GM19239 (cell line): ENCODE data around the gene LDAH.
"Not testable (repeated sequence)": the region's sequence is repeated elsewhere in the genome, so short reads cannot be mapped to it uniquely, and the experiment has no call there.

ENCODE experiments used
- DNase-seq: peaks from one replicate; pipeline ENCODE4 v3.0.0; 2011; ENCODE audit warnings: low spot score; ENCODE audit not compliant: insufficient read length
- FAIRE-seq: peaks from 2 replicates; lab custom pipeline; 2011; peaks lifted over from hg19 to GRCh38; lab: Jason Lieb, UNC

Gene LDAH

DNA sequence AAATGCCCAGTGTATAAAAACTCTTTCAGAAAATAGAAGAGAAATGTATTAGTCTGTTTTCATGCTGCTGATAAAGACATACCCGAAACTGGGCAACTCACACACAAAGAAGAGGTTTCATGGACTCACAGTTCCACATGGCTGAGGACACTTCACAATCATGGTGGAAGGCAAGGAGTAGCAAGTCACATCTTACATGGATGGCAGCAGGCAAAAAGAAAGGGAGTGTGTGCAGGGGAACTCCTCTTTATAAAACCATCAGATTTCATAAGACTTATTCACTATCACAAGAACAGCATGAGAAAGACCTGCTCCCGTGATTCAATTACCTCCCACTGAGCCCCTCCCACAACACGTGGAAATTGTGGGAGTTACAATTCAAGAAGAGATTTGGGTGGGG is 29.0 kb downstream of the LDAH start:
- FAIRE-seq, DNase-seq: not testable (repeated sequence)

DNA sequence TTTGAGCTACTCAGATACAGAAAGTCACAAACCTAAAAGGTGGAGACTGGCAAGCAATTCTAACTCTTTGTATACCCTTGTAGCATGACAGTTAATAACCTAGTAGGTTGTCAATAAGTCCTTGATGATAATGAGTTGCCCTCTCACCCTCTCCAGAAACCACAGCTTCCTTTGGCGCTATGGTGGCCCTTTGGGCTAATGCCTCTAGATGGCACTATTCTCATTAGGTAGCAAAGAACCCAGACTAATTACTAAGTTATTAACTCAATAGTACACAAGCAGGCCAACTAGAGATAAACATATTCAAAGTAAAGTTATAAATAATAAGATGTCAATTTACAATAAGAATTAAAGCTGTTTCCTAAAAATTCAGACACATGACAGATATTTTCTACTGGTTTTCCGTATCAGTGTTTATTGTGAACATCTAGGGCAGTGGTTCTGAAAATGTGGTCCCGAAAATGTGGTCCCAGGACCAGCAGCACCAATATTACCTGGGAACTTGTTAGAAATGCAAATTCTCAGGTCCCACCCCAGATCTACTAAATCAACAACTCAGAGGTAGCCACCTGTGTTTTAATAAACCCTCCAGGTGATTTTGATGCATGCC is 41.1 kb downstream of the LDAH start:
- FAIRE-seq (peak; percentile 47), DNase-seq (no peak)

DNA sequence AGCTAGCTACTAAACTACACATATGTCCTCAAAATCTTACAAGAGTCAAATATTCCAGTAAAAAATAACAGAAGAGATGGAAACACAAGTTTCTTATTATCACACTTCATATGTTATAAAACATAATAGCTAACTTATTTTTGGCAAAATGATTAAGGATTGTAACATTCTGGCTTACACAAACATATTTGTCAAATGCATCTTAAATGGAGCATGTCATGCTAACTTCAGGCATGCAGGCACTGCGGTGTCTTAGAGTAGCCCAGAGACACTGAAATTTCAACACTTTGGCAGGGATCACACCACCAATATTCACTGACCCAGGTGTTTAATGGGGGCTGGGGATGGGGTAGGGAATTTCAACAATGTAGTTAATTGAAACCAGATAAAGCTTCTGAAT is 51.6 kb downstream of the LDAH start:
- DNase-seq (no peak), FAIRE-seq (no peak)

DNA sequence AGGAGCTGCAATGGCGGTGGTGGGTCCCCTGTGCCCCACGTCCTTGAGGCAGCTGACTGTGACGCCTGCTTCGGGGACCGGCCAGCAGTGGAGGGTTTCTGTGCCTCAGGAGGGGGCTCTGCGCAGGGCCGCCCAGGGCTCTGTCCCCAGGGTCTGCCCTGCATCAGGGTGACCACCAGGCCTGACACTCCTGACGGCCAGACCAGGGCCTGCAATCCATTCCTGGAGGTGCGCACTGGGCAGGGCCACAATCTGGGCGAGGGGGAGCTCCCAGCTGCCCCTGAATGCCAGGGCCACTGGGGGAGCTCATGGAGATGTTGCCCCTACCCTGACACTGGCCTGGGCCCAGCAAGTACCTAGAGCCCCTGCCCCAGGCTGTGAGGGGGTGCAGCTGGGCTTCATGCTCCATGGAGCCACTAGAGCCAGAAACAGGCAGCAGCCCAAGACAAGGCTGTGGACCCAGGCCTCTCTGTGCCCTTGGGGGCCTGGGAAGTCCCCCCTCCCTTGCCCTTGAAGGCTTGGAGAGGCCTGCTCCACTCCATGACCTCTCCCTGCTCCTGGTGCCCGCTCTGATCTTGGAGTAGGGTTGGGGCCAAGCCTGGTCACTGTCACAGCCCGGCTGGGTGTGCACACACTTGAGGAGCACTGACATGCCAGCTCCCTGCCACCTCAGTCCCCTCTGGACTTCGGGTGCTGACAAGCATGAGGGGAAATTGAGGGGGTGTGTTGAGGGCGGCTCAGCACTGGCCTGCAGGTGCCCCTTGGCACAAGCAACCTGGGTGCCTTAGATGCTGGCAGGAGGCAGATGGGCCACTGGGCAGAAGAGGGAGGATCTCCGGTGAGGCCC is 55.9 kb downstream of the LDAH start:
- DNase-seq = no peak
- no peak for FAIRE-seq

DNA sequence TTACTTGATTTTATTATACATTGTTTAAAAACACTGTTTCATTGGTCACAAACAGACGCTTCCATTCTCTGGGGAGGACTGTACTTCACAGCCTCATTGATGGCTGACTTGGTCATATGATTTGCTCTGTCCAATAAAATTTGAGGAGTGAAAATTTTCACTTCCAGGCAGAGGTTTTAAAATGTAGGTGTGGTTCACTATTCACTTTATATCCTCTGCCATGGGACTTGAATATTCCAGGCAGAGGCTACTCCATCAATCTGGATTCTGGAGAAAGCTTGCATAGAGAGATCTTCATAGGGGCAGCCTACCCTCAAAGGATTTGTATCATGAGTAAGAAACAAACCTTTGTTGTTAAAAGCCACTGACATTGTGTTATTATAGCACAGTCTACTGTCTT is 56.7 kb downstream of the LDAH start:
- DNase-seq (no peak), FAIRE-seq (no peak)

DNA sequence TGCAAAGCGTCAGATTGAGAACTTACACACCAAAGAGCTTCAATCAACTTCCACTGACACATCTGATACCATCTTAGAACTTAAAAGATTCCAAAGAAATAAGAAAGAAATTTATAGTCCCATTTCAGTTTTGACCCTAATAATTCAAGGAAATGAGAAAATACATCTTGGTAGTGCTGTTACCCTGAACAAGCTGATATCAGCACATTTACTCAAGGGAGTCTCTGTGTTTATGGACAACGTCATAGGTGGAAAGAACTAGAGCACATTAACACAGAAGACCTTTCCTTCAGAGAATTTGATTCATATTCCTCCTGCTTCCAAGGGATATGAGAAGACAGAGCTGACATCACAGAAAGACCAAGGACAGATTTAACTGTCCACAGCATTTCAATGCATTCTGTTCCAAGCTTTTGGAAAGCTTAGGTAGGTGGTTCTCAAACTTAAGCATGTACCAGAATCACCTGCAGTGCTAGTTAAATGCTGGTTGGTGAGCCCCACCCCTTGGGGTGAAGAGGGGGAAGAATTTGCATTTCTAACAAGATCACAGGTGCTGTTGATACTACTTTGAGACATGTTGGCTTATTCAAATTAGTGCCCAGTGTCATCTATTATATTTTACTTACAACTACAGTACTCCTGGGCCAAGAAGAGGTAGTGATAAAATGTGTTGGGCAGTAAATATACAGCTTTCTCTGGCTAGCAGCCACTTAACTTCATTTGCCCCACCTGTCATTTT is 59.8 kb downstream of the LDAH start:
- DNase-seq = no peak
- peak; percentile 53 for FAIRE-seq

DNA sequence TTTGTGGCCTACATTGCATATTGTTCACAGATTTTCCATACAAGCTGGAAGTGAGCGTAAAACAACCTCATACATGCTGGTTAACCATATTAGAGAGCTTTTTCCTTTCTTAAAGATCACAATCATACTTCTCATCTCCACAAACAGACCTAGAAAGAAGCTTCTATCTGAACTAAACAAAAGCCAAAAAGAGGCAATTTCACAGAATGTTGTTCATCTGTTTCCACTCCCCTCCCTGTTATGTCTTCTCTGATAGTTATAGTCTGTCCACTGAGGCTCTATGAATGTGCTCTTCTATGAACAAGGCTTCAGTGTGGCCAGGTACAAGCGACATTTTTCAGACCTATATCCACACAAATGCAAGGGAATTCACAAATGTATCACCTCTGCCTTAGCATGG is 63.4 kb downstream of the LDAH start:
- DNase-seq (no peak), FAIRE-seq (no peak)

DNA sequence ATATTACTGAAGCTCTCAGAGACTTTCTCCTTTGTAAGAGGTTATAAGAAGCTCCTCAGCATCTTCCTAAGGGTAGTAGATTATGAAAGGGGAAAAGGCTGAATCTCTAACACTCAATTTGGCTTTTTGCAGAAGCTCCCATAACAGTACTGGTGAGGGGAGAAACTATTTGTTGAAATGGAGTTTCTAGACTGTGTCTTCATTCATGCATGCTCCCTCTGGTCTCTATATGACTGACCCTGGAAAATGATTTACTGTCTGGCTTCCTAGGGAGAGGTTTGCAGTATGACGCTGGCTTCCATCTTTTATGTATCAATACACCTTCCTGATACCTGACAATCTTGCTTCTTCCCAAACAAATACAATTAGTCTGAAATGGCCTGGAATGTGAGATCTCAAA is 63.9 kb downstream of the LDAH start:
- DNase-seq (no peak), FAIRE-seq (peak; percentile 67)

DNA sequence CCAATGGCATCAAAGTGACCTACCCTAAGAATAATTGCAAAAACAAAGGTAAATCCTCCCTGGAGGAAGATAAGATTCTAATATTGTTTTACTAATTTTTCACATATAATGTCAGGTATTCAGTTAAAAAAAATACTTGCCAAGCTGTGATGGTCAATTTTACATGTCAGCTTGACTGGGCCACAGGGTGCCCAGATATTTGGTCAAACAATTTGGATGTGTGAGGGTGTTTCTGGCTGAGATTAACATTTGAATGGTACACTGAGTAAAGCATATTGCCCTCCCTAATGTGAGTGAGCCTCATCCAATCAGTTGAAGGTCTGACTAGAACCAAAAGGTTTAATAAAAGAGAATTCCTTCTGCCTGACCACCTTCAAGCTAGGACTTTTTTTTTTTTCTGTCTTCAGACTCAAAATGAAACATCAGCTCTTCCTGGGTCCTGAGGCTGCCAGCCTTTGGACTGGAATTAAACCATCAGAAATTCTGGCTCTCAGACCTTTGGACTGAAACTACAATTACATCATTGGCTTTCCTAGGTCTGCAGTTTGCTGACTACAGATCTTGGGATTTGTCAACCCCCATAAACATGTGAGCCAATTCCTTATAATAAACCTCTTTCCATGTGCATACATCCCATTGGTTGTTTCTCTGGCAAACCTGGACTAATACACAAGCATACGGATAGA is 65.4 kb downstream of the LDAH start:
- no peak for FAIRE-seq
- DNase-seq = no peak

DNA sequence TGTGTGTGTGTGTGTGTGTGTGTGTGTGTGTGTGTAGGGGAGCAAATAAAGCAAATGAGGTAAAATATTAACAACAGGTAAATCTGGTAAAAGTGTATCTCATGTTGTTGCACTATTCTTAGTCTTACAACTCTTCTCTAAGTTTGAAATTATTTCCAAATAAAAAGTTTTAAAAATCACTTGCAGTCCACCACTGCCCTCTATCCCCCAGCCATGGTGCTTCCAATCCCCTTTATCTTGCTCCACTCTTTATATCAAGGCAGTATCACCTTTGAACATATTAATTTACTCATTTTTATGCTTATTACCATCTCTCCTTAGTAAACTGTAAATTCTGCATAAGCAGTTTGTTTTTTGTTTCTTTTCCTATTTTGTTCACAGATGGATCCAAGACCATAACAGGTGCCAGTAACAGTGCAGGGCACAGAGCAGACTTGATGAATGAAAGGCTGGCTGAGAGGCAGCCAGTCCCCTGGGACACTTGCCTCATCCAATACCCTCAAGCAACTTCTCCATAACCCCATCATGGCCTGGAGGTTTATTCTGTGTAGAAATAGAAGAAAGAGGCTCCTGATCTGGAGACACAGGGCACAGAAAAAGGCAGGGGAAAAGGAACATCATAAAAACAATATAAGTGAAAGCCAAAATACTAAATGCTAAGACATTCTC is 67.6 kb downstream of the LDAH start:
- FAIRE-seq = no peak
- DNase-seq = no peak

DNA sequence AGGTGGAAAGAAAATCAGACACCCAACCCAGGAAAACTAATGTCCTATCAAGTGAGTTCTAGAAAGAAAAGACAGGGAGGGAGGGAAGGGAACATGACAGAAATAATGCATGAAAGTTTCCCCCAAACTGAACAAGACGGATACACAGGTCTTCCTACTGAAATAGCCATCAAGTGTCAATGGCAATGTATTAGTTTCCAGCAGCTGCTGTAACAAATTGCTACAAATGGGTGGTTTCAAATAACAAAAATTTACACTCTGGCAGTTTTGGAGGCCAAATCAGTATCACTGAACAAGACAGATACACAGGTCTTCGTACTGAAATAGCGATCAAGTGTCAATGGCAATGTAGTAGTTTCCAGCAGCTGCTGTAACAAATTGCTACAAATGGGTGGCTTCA is 70.6 kb downstream of the LDAH start:
- no peak for FAIRE-seq

DNA sequence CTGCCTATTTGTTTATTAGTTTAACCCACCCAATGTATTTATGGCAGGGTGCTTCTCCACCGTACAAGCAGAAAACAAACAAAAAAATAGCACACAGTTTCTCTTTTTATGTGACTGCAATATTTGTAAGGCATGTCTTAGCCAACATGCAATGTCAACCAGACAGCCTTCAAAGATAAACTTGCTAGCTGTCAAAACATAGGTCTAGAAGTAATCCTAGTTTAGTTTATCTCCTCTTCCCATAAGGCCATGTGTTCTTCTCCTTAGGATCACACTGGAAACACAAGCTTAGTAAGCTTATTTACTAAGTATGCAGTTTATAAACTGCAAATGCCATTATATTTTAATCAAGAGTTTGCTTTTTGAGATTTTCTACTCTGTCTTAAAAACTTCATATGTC is 75.6 kb downstream of the LDAH start:
- DNase-seq (no peak), FAIRE-seq (peak; percentile 21)

More for the DNA sequence above, 70.6 kb downstream of the LDAH start:
- no peak for DNase-seq

DNA sequence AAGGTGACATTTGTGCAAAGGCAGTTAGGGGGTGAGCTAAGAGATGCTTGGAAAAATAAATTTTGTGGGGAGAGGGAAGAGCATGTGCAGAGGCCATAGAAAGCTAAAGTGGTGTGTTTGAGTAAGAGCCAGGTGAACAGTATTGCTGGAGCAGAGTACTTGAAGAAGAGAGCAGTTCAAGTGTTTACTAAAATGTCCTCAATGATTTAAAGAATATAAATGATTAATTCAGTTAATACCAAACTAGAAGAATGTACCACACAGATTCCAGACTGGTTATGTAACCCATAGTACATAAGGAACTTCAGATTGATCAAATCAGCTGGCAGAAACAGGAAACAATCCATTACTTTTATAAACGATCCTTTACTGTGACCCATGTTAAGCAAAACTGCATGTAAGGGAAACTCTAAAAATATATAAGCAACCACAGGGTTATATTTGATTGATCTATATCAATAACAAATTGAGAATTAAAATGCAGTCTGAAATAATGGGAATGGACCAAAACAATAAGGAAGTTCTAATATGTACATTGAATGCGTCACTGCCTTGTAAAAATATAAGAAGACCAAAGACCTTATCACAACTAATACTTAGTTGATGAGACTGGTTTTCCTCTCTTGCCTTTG is 76.9 kb downstream of the LDAH start:
- DNase-seq = no peak
- no peak for FAIRE-seq

DNA sequence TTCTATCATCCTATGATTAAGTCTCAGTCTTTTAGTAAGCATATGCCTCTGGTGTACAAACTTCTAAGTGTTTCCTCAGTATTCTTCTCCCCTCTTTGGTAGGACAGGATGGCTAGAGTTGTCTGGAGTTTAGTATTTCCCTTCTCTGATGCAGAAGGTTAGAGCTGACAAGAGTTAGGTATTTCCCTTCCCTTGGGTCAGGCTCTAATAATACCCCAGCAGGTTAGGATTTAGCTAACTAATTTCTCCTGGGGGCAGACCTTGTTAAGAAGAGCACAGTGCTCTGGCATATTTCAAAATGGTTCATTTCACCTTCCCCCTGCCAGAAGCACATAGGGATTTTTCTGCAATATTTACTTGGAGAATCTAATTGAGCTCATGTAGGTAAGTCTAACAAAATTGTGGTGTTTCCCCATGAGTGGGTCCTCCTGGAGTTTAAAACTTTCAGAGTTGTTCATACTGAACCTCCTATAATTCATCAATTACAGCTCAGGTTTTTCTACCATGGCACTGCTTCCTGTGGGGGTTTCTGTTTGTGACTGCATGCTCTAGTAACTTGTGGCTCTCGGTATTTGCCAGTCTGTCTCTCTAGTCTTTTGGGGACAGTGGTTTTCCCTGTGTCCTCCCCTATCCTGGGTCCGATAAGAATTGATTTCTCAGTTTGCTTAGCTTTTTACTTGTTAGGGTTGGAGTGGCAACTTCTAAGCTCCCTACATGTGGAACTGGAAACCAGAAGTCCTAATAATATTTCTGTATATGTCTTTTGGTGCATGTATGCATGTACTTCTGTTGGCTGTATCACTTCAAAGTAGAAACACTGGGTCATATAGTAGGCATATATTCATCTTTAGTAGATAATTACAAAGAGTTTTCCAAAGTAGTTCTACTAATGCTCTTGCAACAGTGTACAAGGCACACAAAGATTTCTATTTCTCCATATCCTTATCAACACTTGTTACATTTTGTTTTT is 78.2 kb downstream of the LDAH start:
- peak; percentile 42 for FAIRE-seq

DNA sequence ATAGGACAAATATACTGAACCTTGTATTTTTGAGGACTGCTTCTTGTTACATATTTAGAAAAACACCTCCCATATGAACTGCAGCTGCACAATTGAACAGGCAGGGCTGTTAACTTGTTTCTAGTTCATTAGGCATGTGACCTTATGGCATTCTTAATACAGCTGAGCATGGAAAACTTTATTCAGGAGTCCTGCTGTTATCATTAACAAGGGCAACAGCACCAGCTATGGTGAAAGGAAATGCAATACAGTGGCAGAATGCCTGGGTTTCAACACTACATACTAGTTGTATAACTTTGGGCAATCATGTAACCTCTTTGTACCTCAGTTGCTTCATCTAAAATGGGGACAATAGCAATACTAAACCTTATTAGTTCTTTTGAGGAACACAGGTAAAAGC is 84.1 kb downstream of the LDAH start:
- FAIRE-seq (no peak), DNase-seq (no peak)

More for the DNA sequence above, 78.2 kb downstream of the LDAH start:
- no peak for DNase-seq

DNA sequence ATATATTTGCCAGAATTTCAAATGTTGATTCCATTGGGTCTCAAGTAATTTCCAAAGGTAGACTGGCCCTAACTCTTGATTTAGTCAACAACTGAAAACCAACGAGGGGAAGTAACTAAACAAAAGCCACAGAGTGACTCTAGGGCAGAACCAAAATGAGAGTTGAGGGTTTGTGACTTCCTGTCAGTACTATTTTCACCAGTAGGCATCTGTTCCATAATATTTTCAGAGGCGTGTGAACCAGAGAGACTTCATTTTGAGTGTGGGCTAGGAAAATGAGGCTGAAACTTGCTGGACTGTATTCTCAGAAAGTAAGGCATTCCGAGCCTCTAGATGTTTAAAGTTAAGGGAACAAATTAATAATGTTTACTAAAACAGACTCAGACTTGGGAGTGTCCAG is 85.4 kb downstream of the LDAH start:
- peak; percentile 95 for FAIRE-seq

DNA sequence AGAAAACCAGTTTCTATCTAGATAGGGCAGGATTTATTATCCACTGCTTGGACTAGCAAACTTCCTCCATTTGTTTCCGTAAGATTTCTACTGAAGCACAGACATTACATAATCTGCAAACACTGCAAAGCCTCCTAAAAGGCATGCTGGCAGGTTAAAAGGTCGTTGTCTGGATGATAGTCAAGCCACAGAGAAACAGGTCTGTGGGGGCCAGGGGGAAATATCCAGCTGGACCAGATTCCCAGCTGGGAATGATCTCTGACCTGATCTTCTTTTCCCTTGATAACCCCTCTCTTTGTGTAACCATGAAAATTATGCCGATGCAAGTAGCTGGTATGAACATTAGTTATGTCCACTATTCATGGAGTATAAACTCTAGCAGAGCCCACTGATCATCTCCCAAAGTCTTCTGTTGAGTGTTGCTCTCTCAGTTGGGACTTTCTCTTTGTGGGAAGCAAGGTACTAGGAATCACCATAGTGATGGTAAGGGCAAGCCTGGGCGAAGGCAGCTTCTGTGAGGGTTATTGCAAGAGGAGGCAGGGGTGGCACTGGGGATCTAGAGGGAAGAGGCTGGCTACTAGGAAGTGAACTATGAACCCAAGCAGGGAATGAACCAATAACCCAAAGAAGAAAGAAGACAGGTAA is 94.7 kb downstream of the LDAH start:
- DNase-seq (no peak), FAIRE-seq (no peak)

More for the DNA sequence above, 85.4 kb downstream of the LDAH start:
- DNase-seq = peak; percentile 17

DNA sequence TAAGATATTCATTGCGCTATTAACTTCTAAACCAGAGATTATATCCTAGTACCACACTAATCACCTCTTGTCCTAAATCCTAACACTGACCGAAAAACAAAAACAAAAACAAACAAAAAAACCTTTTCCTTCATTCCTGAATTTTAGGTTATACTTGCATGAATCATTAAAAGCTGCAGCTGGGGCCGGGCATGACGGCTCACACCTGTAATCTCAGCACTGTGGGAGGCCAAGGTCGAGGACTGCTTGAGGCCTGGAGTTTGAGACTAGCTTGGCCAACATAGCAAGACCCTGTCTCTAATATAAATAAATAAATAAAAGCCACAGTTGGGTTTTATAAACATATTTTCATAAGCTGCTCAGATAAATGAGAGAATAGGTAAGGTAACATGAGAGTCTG is 96.0 kb downstream of the LDAH start:
- DNase-seq = no peak
- FAIRE-seq = no peak
